Gastrocnemius medialis (tissue), 4 donors: ENCODE measurements around the gene PRKCD. TPM values are rescaled to one million over a fixed set of nuclear protein-coding genes. Genes with fewer than 3 reads are reported as not detected.

Source experiments
- ATAC-seq, 2 donors: fragments of 150-250 bp; one replicate each; pipeline ENCODE4 v1.9.1; 2016
- DNase-seq, 2 donors: peaks; one replicate each; pipeline ENCODE4 v3.0.0-alpha.2; 2019
- H3K27ac ChIP-seq, 4 donors: fragments of 200-600 bp; sonication (generic); 1 replicate in 1 of 4; 2 replicates in 3 of 4; pipeline ENCODE4 v1.5.1; 2016 to 2018; ENCODE audit warnings: mild to moderate bottlenecking in 2 of 4, moderate library complexity in 1 of 4
- H3K27me3 ChIP-seq, 3 donors: fragments of 200-600 bp; sonication (generic) in 2 of 3; 1 replicate in 1 of 3; 2 replicates in 2 of 3; pipeline versions ENCODE4 v1.5.1 to v1.6.0; 2016 to 2019; ENCODE audit warnings: mild to moderate bottlenecking in 1 of 3, moderate library complexity in 1 of 3
- H3K36me3 ChIP-seq, 2 donors: fragments of 200-600 bp; sonication (generic) in 1 of 2; one replicate each; pipeline ENCODE4 v1.5.1; 2017 to 2018
- H3K4me1 ChIP-seq, 2 donors: fragments of 200-600 bp; sonication (generic) in 1 of 2; one replicate each; pipeline ENCODE4 v1.5.1; 2016 to 2017; ENCODE audit warnings: mild to moderate bottlenecking in 2 of 2
- H3K4me3 ChIP-seq, 4 donors: fragments of 200-600 bp; sonication (generic) in 3 of 4; 1 replicate in 1 of 4; 2 replicates in 3 of 4; pipeline ENCODE4 v1.5.1; 2016 to 2019; ENCODE audit warnings: mild to moderate bottlenecking in 2 of 4
- H3K9me3 ChIP-seq, 3 donors: fragments of 200-600 bp; sonication (generic) in 2 of 3; 1 replicate in 1 of 3; 2 replicates in 2 of 3; pipeline ENCODE4 v1.5.1; 2016 to 2019
- POLR2A ChIP-seq, 2 donors: fragments of 450-650 bp; IDR thresholded peaks; one replicate each; pipeline ENCODE4 v1.6.1; 2017; ENCODE audit warnings: antibody characterized with exemption in 2 of 2, mild to moderate bottlenecking in 2 of 2, moderate library complexity in 2 of 2
- in situ Hi-C, 4 donors: fragments of 200-750 bp; cut with MboI; loops; one replicate each; pipeline versions ENCODE4 v1.15.0 to v1.8.0; 2017; ENCODE audit warnings: low sequenced_read_pairs in 4 of 4
- intact Hi-C: fragments of 100-400 bp; cut with DNase I; formaldehyde crosslinking; loops from one replicate; pipeline ENCODE4 v1.15.1; 2023; ENCODE audit warnings: low total_unique reads
- total RNA-seq, 4 donors: library from RNA; depleted of rRNA; stranded (reverse); fragments of >200 nt; gene quantifications; one replicate each; pipeline versions ENCODE4 v1.1.0 to v1.2.3, GENCODE V29; 2016
- TF ChIP-seq, protein P1 (sequence below), 5 experiments: fragments of 450-650 bp in 3 of 5; fragments of 200-600 bp in 2 of 5; sonication (generic) in 2 of 5; IDR thresholded peaks in 4 of 5; conservative IDR thresholded peaks in 1 of 5; 1 replicate in 4 of 5; 2 replicates in 1 of 5; pipeline ENCODE4 v1.5.1; 2016 to 2019; ENCODE audit warnings: antibody characterized with exemption in 5 of 5, mild to moderate bottlenecking in 3 of 5, moderate library complexity in 3 of 5

Gene PRKCD
- total RNA-seq, 4 donors from 2014 or later = 2.1 to 5.9 (median 3.4) TPM

DNA sequence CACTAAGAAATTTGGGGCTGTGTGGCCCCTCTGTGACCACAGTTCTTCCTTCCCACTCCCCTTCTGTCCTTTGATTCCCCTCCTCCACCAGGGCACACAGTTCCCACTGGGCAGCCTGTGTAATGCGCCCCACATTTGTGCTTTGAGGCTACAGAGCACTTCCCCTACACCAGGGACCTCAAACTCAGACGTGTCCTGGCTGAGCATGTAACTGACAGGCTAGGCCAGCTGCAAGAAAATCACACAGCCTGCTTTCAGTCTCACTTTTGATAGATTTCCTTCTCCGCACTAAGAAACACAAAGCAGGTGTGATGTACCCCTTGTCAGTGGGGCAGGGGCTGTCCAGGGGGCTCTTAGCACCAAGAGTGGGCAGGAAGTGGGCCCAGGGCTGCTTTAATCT lies 29.6 kb downstream of the PRKCD start:
- no peaks in the 10 kb centered on the region for H3K36me3 ChIP-seq
- no peak overlapping the region for H3K4me3 ChIP-seq
- no peak for DNase-seq
- H3K9me3 ChIP-seq = no peaks in the 10 kb centered on the region
- no peak for ATAC-seq
- intact Hi-C loops (no loop called here), in situ Hi-C loops (no loop called here)
- no peaks in the 10 kb centered on the region for H3K27me3 ChIP-seq
- H3K4me1 ChIP-seq = peaks cover 13% of the 10 kb centered on the region in 2 donors
- H3K27ac ChIP-seq = no peak overlapping the region
- TF ChIP-seq, protein P1, sequence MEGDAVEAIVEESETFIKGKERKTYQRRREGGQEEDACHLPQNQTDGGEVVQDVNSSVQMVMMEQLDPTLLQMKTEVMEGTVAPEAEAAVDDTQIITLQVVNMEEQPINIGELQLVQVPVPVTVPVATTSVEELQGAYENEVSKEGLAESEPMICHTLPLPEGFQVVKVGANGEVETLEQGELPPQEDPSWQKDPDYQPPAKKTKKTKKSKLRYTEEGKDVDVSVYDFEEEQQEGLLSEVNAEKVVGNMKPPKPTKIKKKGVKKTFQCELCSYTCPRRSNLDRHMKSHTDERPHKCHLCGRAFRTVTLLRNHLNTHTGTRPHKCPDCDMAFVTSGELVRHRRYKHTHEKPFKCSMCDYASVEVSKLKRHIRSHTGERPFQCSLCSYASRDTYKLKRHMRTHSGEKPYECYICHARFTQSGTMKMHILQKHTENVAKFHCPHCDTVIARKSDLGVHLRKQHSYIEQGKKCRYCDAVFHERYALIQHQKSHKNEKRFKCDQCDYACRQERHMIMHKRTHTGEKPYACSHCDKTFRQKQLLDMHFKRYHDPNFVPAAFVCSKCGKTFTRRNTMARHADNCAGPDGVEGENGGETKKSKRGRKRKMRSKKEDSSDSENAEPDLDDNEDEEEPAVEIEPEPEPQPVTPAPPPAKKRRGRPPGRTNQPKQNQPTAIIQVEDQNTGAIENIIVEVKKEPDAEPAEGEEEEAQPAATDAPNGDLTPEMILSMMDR (IDR thresholded peaks at IDR 0.05 in 4 of 5, conservative IDR thresholded peaks at IDR 0.05 in 1 of 5) = no peak
- TF ChIP-seq POLR2A (IDR thresholded peaks at IDR 0.05) = no peak

DNA sequence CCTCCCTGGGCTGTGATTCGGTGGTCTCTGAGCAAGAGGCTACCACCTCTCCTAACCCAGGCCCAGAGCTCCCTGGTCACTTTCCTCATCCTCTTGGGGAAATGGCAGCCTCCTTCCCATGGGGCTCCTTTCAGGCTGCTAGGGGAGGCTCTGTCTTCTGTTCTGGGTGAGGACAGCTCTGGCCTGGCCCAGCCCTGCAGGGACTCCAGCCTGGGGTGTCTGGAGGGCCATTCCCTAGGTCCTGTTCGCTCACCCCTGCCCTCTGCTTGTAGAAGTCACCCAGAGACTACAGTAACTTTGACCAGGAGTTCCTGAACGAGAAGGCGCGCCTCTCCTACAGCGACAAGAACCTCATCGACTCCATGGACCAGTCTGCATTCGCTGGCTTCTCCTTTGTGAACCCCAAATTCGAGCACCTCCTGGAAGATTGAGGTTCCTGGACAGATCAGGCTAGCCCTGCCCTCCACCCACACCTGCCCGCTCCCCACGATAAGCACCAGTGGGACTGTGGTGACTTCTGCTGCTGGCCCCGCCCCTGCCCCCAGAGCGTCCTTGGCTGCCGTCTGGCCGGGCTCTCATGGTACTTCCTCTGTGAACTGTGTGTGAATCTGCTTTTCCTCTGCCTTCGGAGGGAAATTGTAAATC lies 30.9 kb downstream of the PRKCD start:
- intact Hi-C loops = no loop called here
- TF ChIP-seq, protein P1 (IDR thresholded peaks at IDR 0.05 in 4 of 5, conservative IDR thresholded peaks at IDR 0.05 in 1 of 5) = no peak
- no peak for TF ChIP-seq POLR2A (IDR thresholded peaks at IDR 0.05)

DNA sequence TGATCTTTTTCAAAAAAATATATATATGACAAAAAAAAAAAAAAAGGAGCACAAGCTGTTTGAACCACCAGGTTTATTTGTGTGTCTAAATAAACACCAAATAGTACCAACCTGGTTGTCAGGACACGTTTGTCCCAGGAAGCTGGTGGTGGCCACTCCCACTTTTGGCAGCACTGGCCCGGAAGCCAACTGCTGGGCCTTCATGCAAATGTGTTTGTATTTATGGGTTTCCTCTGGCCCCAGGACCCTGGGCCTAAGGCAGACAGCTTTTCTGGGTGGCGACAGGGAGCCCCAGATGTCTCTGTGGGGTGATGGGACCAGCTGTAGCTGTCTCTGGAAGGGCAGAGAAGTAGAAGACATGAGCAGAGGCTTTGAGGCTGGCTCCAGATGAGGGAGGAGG lies 31.6 kb downstream of the PRKCD start:
- peaks cover 13% of the 10 kb centered on the region in 2 donors for H3K4me1 ChIP-seq
- H3K27me3 ChIP-seq = no peaks in the 10 kb centered on the region
- no peaks in the 10 kb centered on the region for H3K9me3 ChIP-seq
- intact Hi-C loops = no loop called here
- DNase-seq (no peak), ATAC-seq (no peak)
- H3K4me3 ChIP-seq = no peak overlapping the region
- in situ Hi-C loops = no loop called here
- no peak for TF ChIP-seq POLR2A (IDR thresholded peaks at IDR 0.05)
- TF ChIP-seq, protein P1 (IDR thresholded peaks at IDR 0.05 in 4 of 5, conservative IDR thresholded peaks at IDR 0.05 in 1 of 5) = no peak
- no peak overlapping the region for H3K27ac ChIP-seq
- no peaks in the 10 kb centered on the region for H3K36me3 ChIP-seq

More for the DNA sequence above, 30.9 kb downstream of the PRKCD start:
- H3K27ac ChIP-seq = no peak overlapping the region
- no peak overlapping the region for H3K4me3 ChIP-seq
- H3K9me3 ChIP-seq = no peaks in the 10 kb centered on the region
- H3K27me3 ChIP-seq = no peaks in the 10 kb centered on the region
- H3K4me1 ChIP-seq = peaks cover 13% of the 10 kb centered on the region in 2 donors
- no peak for DNase-seq
- no peaks in the 10 kb centered on the region for H3K36me3 ChIP-seq
- in situ Hi-C loops = no loop called here
- ATAC-seq = no peak

DNA sequence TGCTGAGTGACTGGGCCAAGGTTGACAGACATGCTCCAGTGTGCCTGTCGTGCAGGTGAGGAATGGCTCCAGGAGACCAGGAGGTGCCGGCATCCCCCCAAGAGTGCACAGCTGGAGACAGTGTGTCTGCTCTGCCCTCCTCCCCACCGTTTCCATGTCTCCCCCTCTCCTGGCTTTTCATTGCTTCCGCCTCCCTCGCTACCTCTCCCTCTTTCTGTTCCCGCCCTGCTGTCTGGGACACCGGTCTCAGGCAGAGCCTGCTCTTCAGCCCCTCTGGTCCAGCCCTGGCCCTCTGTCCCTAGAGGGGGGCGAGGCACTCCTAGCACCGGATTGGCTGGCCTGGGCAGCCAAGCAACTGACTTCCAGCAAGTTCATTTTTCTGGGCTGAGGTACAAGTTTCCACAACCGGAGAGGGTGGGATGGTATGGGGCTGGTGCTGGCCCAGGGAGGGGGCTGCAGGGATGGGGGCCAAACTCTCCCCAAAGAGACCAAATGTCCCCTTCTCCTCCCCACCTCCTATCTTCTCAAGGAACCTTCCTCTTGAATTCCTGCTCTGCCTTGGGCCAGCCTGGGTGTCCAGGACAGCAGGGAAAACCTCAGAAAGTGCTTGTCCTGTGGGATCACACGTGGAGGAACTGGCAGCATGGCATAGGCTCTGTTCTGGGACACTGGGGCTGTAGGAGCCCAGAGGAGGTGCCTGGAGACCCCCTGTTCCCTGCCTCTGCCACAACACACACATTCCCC lies 32.6 kb downstream of the PRKCD start:
- Histone ChIP-seq H3K27me3 (no peaks in the 10 kb centered on the region), H3K9me3 (no peaks in the 10 kb centered on the region), H3K4me1 (peaks cover 13% of the 10 kb centered on the region in 2 donors), H3K4me3 (no peak overlapping the region), H3K36me3 (no peaks in the 10 kb centered on the region), H3K27ac (no peak overlapping the region)
- in situ Hi-C loops (no loop called here), intact Hi-C loops (loop anchor here (2.0 kb wide), 1 partner anchor 33 kb away; the partner anchor contains the start of gene PRKCD)
- ATAC-seq (no peak), DNase-seq (no peak)
- no peak for TF ChIP-seq POLR2A (IDR thresholded peaks at IDR 0.05)
- TF ChIP-seq, protein P1 (IDR thresholded peaks at IDR 0.05 in 4 of 5, conservative IDR thresholded peaks at IDR 0.05 in 1 of 5) = no peak
